Loucy (cell line): ENCODE measurements around the gene ACSF3.

Experiments used
- H2AFZ ChIP-seq: fragments of 200-600 bp; sonication (generic); 2 replicates; pipeline ENCODE4 v1.6.0; 2016; ENCODE audit warnings: antibody characterized with exemption, mild to moderate bottlenecking, low read length, moderate library complexity
- H3F3A ChIP-seq: fragments of 200-600 bp; 2 replicates; pipeline ENCODE4 v1.6.0; 2016; ENCODE audit warnings: antibody characterized with exemption, low read depth, mild to moderate bottlenecking
- H3K27me3 ChIP-seq: fragments of 200-600 bp; sonication (generic); 2 replicates; pipeline ENCODE4 v1.6.1; 2014; ENCODE audit warnings: low read length, mild to moderate bottlenecking; ENCODE audit not compliant: insufficient read depth, poor library complexity, severe bottlenecking
- H3K36me3 ChIP-seq: fragments of 200-600 bp; sonication (generic); 2 replicates; pipeline ENCODE4 v1.6.1; 2016; ENCODE audit warnings: low read length; ENCODE audit not compliant: insufficient read depth
- H3K4me1 ChIP-seq: fragments of 200-600 bp; sonication (generic); 2 replicates; pipeline ENCODE4 v1.5.1; 2014; ENCODE audit warnings: low read length, mild to moderate bottlenecking; ENCODE audit not compliant: insufficient read depth, poor library complexity, severe bottlenecking
- H3K4me2 ChIP-seq: fragments of 200-600 bp; sonication (generic); 2 replicates; pipeline ENCODE4 v1.6.0; 2014; ENCODE audit warnings: antibody characterized with exemption, low read length, low read depth, mild to moderate bottlenecking; ENCODE audit not compliant: poor library complexity, severe bottlenecking
- H3K4me3 ChIP-seq: fragments of 200-600 bp; sonication (generic); 2 replicates; pipeline ENCODE4 v1.5.1; 2014; ENCODE audit warnings: low read length, mild to moderate bottlenecking, mixed read lengths; ENCODE audit not compliant: poor library complexity, severe bottlenecking
- H3K79me2 ChIP-seq: fragments of 200-600 bp; sonication (generic); 2 replicates; pipeline ENCODE4 v1.6.1; 2014; ENCODE audit warnings: low read length; ENCODE audit not compliant: insufficient read depth
- H3K9ac ChIP-seq: fragments of 200-600 bp; sonication (generic); 2 replicates; pipeline ENCODE4 v1.6.0; 2014; ENCODE audit warnings: mild to moderate bottlenecking, low read depth, low read length, moderate library complexity; ENCODE audit not compliant: poor library complexity, severe bottlenecking
- H3K9me2 ChIP-seq: fragments of 200-600 bp; sonication (generic); replicated peaks from 2 replicates; pipeline ENCODE4 v1.6.1; 2016; ENCODE audit warnings: low read depth, low read length, mixed read lengths
- H3K9me3 ChIP-seq: fragments of 200-600 bp; sonication (generic); 2 replicates; pipeline ENCODE4 v1.6.1; 2014; ENCODE audit warnings: mild to moderate bottlenecking, antibody characterized with exemption, low read length, low read depth; ENCODE audit not compliant: insufficient read depth
- H4K20me1 ChIP-seq: fragments of 200-600 bp; sonication (generic); 2 replicates; pipeline ENCODE4 v1.6.0; 2014; ENCODE audit warnings: antibody characterized with exemption, low read length, mild to moderate bottlenecking; ENCODE audit not compliant: insufficient read depth, poor library complexity, severe bottlenecking
- CTCF ChIP-seq: fragments of 200-600 bp; sonication (generic); conservative IDR thresholded peaks from 2 replicates; pipeline ENCODE4 v1.5.1; 2014; ENCODE audit warnings: mild to moderate bottlenecking, antibody characterized with exemption, low read length
- EZH2phosphoT487 ChIP-seq: fragments of 200-600 bp; IDR thresholded peaks from 2 replicates; pipeline ENCODE4 v1.6.1; 2018; ENCODE audit warnings: antibody characterized with exemption, mild to moderate bottlenecking, moderate library complexity, borderline replicate concordance

Gene ACSF3

GRCh38 chr16:89120921-89121351 lies 27.3 kb downstream of the ACSF3 start:
- Histone ChIP-seq H3F3A (no peaks in the 10 kb centered on the region), H3K36me3 (no peaks in the 10 kb centered on the region; the same call in 1 of the 2 replicates), H3K79me2 (no peaks in the 10 kb centered on the region), H3K4me2 (no peak overlapping the region), H3K9ac (no peak overlapping the region), H3K27me3 (no peaks in the 10 kb centered on the region), H3K9me3 (no peaks in the 10 kb centered on the region), H2AFZ (no peak overlapping the region), H3K9me2 (no peaks in the 10 kb centered on the region), H3K4me1 (peaks cover 4% of the 10 kb centered on the region), H3K4me3 (no peak overlapping the region), H4K20me1 (no peaks in the 10 kb centered on the region)
- TF ChIP-seq EZH2phosphoT487: no peak
- TF ChIP-seq CTCF: no peak

GRCh38 chr16:89121691-89122321 lies 28.2 kb downstream of the ACSF3 start:
- H3F3A ChIP-seq: no peaks in the 10 kb centered on the region
- H3K4me2 ChIP-seq: no peak overlapping the region
- no peaks in the 10 kb centered on the region for H3K9me3 ChIP-seq
- no peak overlapping the region for H3K4me3 ChIP-seq
- TF ChIP-seq CTCF (no peak), EZH2phosphoT487 (no peak)
- H4K20me1 ChIP-seq: no peaks in the 10 kb centered on the region
- no peaks in the 10 kb centered on the region for H3K4me1 ChIP-seq
- no peaks in the 10 kb centered on the region for H3K27me3 ChIP-seq
- no peaks in the 10 kb centered on the region for H3K79me2 ChIP-seq
- no peaks in the 10 kb centered on the region for H3K9me2 ChIP-seq
- H2AFZ ChIP-seq: no peak overlapping the region
- no peaks in the 10 kb centered on the region; the same call in 1 of the 2 replicates for H3K36me3 ChIP-seq
- H3K9ac ChIP-seq: no peak overlapping the region

- Histone ChIP-seq H3K9ac (no peak overlapping the region), H3K4me2 (no peak overlapping the region)
These were observed 28.7 kb downstream of the ACSF3 start for GRCh38 chr16:89122322-89122851.

More at GRCh38 chr16:89122322-89122851, 28.7 kb downstream of the ACSF3 start:
- no peaks in the 10 kb centered on the region for H4K20me1 ChIP-seq
- H3K4me3 ChIP-seq: no peak overlapping the region
- H3K79me2 ChIP-seq: no peaks in the 10 kb centered on the region
- no peaks in the 10 kb centered on the region for H3K4me1 ChIP-seq
- no peaks in the 10 kb centered on the region; the same call in 1 of the 2 replicates for H3K36me3 ChIP-seq
- TF ChIP-seq CTCF: no peak
- H3F3A ChIP-seq: no peaks in the 10 kb centered on the region
- no peaks in the 10 kb centered on the region for H3K9me2 ChIP-seq
- H3K27me3 ChIP-seq: no peaks in the 10 kb centered on the region
- no peaks in the 10 kb centered on the region for H3K9me3 ChIP-seq
- no peak overlapping the region for H2AFZ ChIP-seq
